ENCODE results near the gene INTS3.

Gene INTS3

GRCh38 chr1:153734396-153735089, 6.7 kb downstream of the INTS3 start:
- DNase-seq (ENCODE audit: low read depth) = no peak
- no peak for TF ChIP-seq CTCF (conservative IDR thresholded peaks at IDR 0.05; ENCODE audit: control insufficient read depth, insufficient read depth, low read depth, low read length)
- H3K4me3 ChIP-seq (ENCODE audit: control insufficient read depth, low read depth, low read length) = no peak overlapping the region

GRCh38 chr1:153735090-153735420, 7.2 kb downstream of the INTS3 start:
- DNase-seq (ENCODE audit: low read depth) = no peak
- no peak overlapping the region for H3K4me3 ChIP-seq (ENCODE audit: control insufficient read depth, low read depth, low read length)
- no peak for TF ChIP-seq CTCF (conservative IDR thresholded peaks at IDR 0.05; ENCODE audit: control insufficient read depth, insufficient read depth, low read depth, low read length)

- DNase-seq (ENCODE audit: low read depth) = peak; percentile 24
- no peak for TF ChIP-seq CTCF (conservative IDR thresholded peaks at IDR 0.05; ENCODE audit: control insufficient read depth, insufficient read depth, low read depth, low read length)
- H3K4me3 ChIP-seq (ENCODE audit: control insufficient read depth, low read depth, low read length) = no peak overlapping the region
Observed at GRCh38 chr1:153741986-153742385, 14.1 kb downstream of the INTS3 start.

- no peak for TF ChIP-seq CTCF (conservative IDR thresholded peaks at IDR 0.05; ENCODE audit: control insufficient read depth, insufficient read depth, low read depth, low read length)
- H3K4me3 ChIP-seq (ENCODE audit: control insufficient read depth, low read depth, low read length) = no peak overlapping the region
- peak; percentile 87 for DNase-seq (ENCODE audit: low read depth)
Observed at GRCh38 chr1:153742411-153743142, 14.7 kb downstream of the INTS3 start.

GRCh38 chr1:153745417-153745816, 17.6 kb downstream of the INTS3 start:
- no peak for DNase-seq (ENCODE audit: low read depth)
- no peak overlapping the region for H3K4me3 ChIP-seq (ENCODE audit: control insufficient read depth, low read depth, low read length)
- no peak for TF ChIP-seq CTCF (conservative IDR thresholded peaks at IDR 0.05; ENCODE audit: control insufficient read depth, insufficient read depth, low read depth, low read length)

GRCh38 chr1:153746174-153746573, 18.3 kb downstream of the INTS3 start:
- DNase-seq (ENCODE audit: low read depth) = no peak
- H3K4me3 ChIP-seq (ENCODE audit: control insufficient read depth, low read depth, low read length) = no peak overlapping the region
- TF ChIP-seq CTCF (conservative IDR thresholded peaks at IDR 0.05; ENCODE audit: control insufficient read depth, insufficient read depth, low read depth, low read length) = no peak

All from fibroblast of mammary gland (primary cell).